ENCODE measurements around the gene CDKAL1. TPM values are rescaled to one million over a fixed set of nuclear protein-coding genes. Genes with fewer than 3 reads are reported as not detected.

Gene CDKAL1
- total RNA-seq, 2 donors from 2014 or later, result 12.1 to 19.0 TPM

GRCh38 chr6:21095462-21095861 lies 561.2 kb downstream of the CDKAL1 start:
- 70% methylated on average over 2 of the region's 2 CpGs for WGBS
- TF ChIP-seq POLR2A (IDR thresholded peaks at IDR 0.05) (no peak), CTCF (IDR thresholded peaks at IDR 0.05) (no peak), POLR2AphosphoS5 (IDR thresholded peaks at IDR 0.05) (no peak)
- intact Hi-C loops (cut with DNase I), result no loop called here
- H3K4me3 ChIP-seq, result no peak overlapping the region
- H3K4me1 ChIP-seq (replicated peaks), result no peaks in the 10 kb centered on the region
- H3K27ac ChIP-seq, result no peak overlapping the region
- no peaks in the 10 kb centered on the region for H3K27me3 ChIP-seq (replicated peaks; ENCODE audit: insufficient read depth)
- no peak for DNase-seq (ENCODE audit: low spot score)
- no peaks in the 10 kb centered on the region for H3K36me3 ChIP-seq
- no peaks in the 10 kb centered on the region for H3K9me3 ChIP-seq

GRCh38 chr6:21098134-21098533 lies 563.9 kb downstream of the CDKAL1 start:
- DNase-seq (ENCODE audit: low spot score), result no peak
- no peak for TF ChIP-seq CTCF (IDR thresholded peaks at IDR 0.05)
- no peak for TF ChIP-seq POLR2A (IDR thresholded peaks at IDR 0.05)
- no peak for TF ChIP-seq POLR2AphosphoS5 (IDR thresholded peaks at IDR 0.05)
- intact Hi-C loops (cut with DNase I), result no loop called here
- Histone ChIP-seq H3K27me3 (replicated peaks; ENCODE audit: insufficient read depth) (no peaks in the 10 kb centered on the region), H3K27ac (no peak overlapping the region), H3K4me1 (replicated peaks) (no peaks in the 10 kb centered on the region), H3K4me3 (no peak overlapping the region), H3K36me3 (no peaks in the 10 kb centered on the region), H3K9me3 (no peaks in the 10 kb centered on the region)
- 89% methylated on average over 4 of the region's 4 CpGs for WGBS

GRCh38 chr6:21098744-21099143 lies 564.5 kb downstream of the CDKAL1 start:
- TF ChIP-seq CTCF (IDR thresholded peaks at IDR 0.05), result no peak
- no peak for TF ChIP-seq POLR2A (IDR thresholded peaks at IDR 0.05)
- TF ChIP-seq POLR2AphosphoS5 (IDR thresholded peaks at IDR 0.05), result no peak
- WGBS, result 100% methylated on average over 1 of the region's 1 CpG
- H3K36me3 ChIP-seq, result no peaks in the 10 kb centered on the region
- H3K4me1 ChIP-seq (replicated peaks), result no peaks in the 10 kb centered on the region
- intact Hi-C loops (cut with DNase I), result no loop called here
- no peaks in the 10 kb centered on the region for H3K9me3 ChIP-seq
- no peaks in the 10 kb centered on the region for H3K27me3 ChIP-seq (replicated peaks; ENCODE audit: insufficient read depth)
- H3K4me3 ChIP-seq, result no peak overlapping the region
- H3K27ac ChIP-seq, result no peak overlapping the region
- DNase-seq (ENCODE audit: low spot score), result no peak

- H3K9me3 ChIP-seq, result no peaks in the 10 kb centered on the region
- H3K4me3 ChIP-seq, result no peak overlapping the region
- no peak for DNase-seq (ENCODE audit: low spot score)
- H3K27ac ChIP-seq, result no peak overlapping the region
- no peaks in the 10 kb centered on the region for H3K27me3 ChIP-seq (replicated peaks; ENCODE audit: insufficient read depth)
- no peaks in the 10 kb centered on the region for H3K36me3 ChIP-seq
- TF ChIP-seq POLR2A (IDR thresholded peaks at IDR 0.05), result no peak
- TF ChIP-seq POLR2AphosphoS5 (IDR thresholded peaks at IDR 0.05), result no peak
- no peak for TF ChIP-seq CTCF (IDR thresholded peaks at IDR 0.05)
- intact Hi-C loops (cut with DNase I), result no loop called here
- 94% methylated on average over 7 of the region's 7 CpGs for WGBS
- H3K4me1 ChIP-seq (replicated peaks), result no peaks in the 10 kb centered on the region
Observed at GRCh38 chr6:21099338-21100314, 565.4 kb downstream of the CDKAL1 start.

- 89% methylated on average over 4 of the region's 4 CpGs for WGBS
- Histone ChIP-seq H3K27me3 (replicated peaks; ENCODE audit: insufficient read depth) (no peaks in the 10 kb centered on the region), H3K4me1 (replicated peaks) (no peaks in the 10 kb centered on the region), H3K9me3 (no peaks in the 10 kb centered on the region), H3K36me3 (no peaks in the 10 kb centered on the region), H3K27ac (no peak overlapping the region), H3K4me3 (no peak overlapping the region)
- DNase-seq (ENCODE audit: low spot score), result no peak
- intact Hi-C loops (cut with DNase I), result no loop called here
- TF ChIP-seq POLR2AphosphoS5 (IDR thresholded peaks at IDR 0.05) (no peak), POLR2A (IDR thresholded peaks at IDR 0.05) (no peak), CTCF (IDR thresholded peaks at IDR 0.05) (no peak)
Observed at GRCh38 chr6:21100991-21101390, 566.7 kb downstream of the CDKAL1 start.

Measured in prostate gland (tissue), 2 donors.